ENCODE measurements around the gene SLC35A4.

DNA sequence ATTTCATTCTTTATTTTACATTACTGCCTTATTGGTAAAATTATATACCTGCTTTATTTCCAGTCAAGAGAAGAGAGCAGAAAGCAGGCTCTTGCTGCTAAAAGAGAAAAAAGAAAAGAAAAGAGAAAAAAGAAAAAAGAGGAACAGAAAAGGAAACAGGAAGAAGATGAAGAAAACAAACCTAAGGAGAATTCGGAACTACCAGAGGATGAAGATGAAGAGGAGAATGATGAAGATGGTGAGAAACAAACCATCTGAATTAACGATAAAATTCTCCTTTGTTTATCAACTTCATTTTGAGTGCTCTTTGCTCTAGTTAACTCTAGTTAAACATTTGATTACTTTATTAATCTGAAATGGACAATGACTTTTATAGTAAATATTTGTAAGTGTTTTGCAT, 40.6 kb upstream of the SLC35A4 start:
- TF ChIP-seq EP300 (IDR thresholded peaks at IDR 0.05; ENCODE audit: borderline replicate concordance) = no peak
- no peak for TF ChIP-seq RAD21 (IDR thresholded peaks at IDR 0.05; ENCODE audit: low read depth)
- no peak for TF ChIP-seq CEBPB (IDR thresholded peaks at IDR 0.05)
- TF ChIP-seq EGR1 (IDR thresholded peaks at IDR 0.05) = no peak
- TF ChIP-seq YY1 (IDR thresholded peaks at IDR 0.05; ENCODE audit: low read depth) = no peak
- TF ChIP-seq TAF1 (IDR thresholded peaks at IDR 0.05; ENCODE audit: low read depth) = no peak
- TF ChIP-seq, protein P1, sequence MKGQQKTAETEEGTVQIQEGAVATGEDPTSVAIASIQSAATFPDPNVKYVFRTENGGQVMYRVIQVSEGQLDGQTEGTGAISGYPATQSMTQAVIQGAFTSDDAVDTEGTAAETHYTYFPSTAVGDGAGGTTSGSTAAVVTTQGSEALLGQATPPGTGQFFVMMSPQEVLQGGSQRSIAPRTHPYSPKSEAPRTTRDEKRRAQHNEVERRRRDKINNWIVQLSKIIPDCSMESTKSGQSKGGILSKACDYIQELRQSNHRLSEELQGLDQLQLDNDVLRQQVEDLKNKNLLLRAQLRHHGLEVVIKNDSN (IDR thresholded peaks at IDR 0.05) = no peak
- TF ChIP-seq NFIC (IDR thresholded peaks at IDR 0.05) = no peak
- no peak for TF ChIP-seq REST (IDR thresholded peaks at IDR 0.05; ENCODE audit: low read depth)
- TF ChIP-seq CREB1 (IDR thresholded peaks at IDR 0.05; ENCODE audit: low read depth) = no peak
- TF ChIP-seq MAX (IDR thresholded peaks at IDR 0.05) = no peak

Measured in Ishikawa (cell line).